ENCODE measurements around the gene GMCL2. TPM values are rescaled to one million over a fixed set of nuclear protein-coding genes. Genes with fewer than 3 reads are reported as not detected.
A peak's percentile ranks its signal among the peaks of the same experiment; 100 is the strongest.

Gene GMCL2
- total RNA-seq, 2 experiments from 2014 or later, result not detected

- TF ChIP-seq, protein P1, sequence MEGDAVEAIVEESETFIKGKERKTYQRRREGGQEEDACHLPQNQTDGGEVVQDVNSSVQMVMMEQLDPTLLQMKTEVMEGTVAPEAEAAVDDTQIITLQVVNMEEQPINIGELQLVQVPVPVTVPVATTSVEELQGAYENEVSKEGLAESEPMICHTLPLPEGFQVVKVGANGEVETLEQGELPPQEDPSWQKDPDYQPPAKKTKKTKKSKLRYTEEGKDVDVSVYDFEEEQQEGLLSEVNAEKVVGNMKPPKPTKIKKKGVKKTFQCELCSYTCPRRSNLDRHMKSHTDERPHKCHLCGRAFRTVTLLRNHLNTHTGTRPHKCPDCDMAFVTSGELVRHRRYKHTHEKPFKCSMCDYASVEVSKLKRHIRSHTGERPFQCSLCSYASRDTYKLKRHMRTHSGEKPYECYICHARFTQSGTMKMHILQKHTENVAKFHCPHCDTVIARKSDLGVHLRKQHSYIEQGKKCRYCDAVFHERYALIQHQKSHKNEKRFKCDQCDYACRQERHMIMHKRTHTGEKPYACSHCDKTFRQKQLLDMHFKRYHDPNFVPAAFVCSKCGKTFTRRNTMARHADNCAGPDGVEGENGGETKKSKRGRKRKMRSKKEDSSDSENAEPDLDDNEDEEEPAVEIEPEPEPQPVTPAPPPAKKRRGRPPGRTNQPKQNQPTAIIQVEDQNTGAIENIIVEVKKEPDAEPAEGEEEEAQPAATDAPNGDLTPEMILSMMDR (conservative IDR thresholded peaks at IDR 0.05; ENCODE audit: low read length), result no peak
- no peak for TF ChIP-seq EZH2phosphoT487 (IDR thresholded peaks at IDR 0.05; ENCODE audit: borderline replicate concordance, low read depth, low read length)
- POLR2A ChIA-PET, result interaction anchor here (1.1 kb wide), 1 partner anchor 15 kb away, joined by 4 read pairs; no protein-coding TSS in a partner anchor
- Histone ChIP-seq H4K20me1 (ENCODE audit: insufficient read depth, low read length) (peaks cover 9% of the 10 kb centered on the region; the same call in 1 of the 2 replicates), H3K4me3 (ENCODE audit: low read depth, low read length, poor library complexity, severe bottlenecking) (no peak overlapping the region), H2AFZ (ENCODE audit: low read length) (no peak overlapping the region), H3K9me3 (ENCODE audit: low read length) (no peaks in the 10 kb centered on the region), H3K36me3 (ENCODE audit: insufficient read depth, low read length) (peaks cover 15% of the 10 kb centered on the region), H3K4me2 (ENCODE audit: low read length) (no peak overlapping the region), H3K27ac (ENCODE audit: low read depth, low read length, poor library complexity, severe bottlenecking) (no peak overlapping the region), H3K4me1 (ENCODE audit: insufficient read depth, low read length, poor library complexity, severe bottlenecking) (peaks cover 51% of the 10 kb centered on the region), H3K9me2 (ENCODE audit: insufficient read depth, low read length) (no peaks in the 10 kb centered on the region), H3K79me2 (ENCODE audit: insufficient read depth, low read depth, low read length) (peaks cover 16% of the 10 kb centered on the region)
- intact Hi-C loops (cut with micrococcal nuclease; ENCODE audit: unreplicated experiment), result loop anchor here (1.0 to 10.0 kb wide), 3 partner anchors 44 to 389 kb away; partner anchors contain the start of gene CLK4
- CTCF ChIA-PET (ENCODE audit: unreplicated experiment), result interaction anchor here (1.0 kb wide), 1 partner anchor 15 kb away, joined by 3 read pairs; no protein-coding TSS in a partner anchor
- DNase-seq (ENCODE audit: low spot score), result no peak
- no TSS peak for BruUV-seq (replicated peaks)
Observed at GRCh38 chr5:178235588-178235974, 48.4 kb upstream of the GMCL2 start.

GRCh38 chr5:178234750-178235587, 47.8 kb upstream of the GMCL2 start:
- peak; percentile 85 for DNase-seq (ENCODE audit: low spot score)
- Histone ChIP-seq H3K79me2 (ENCODE audit: insufficient read depth, low read depth, low read length) (peaks cover 22% of the 10 kb centered on the region), H3K4me1 (ENCODE audit: insufficient read depth, low read length, poor library complexity, severe bottlenecking) (peaks cover 51% of the 10 kb centered on the region), H3K4me2 (ENCODE audit: low read length) (0 out of 2 replicates have a peak overlapping the region, but pooled peaks have one; percentile 3), H3K36me3 (ENCODE audit: insufficient read depth, low read length) (peaks cover 21% of the 10 kb centered on the region), H4K20me1 (ENCODE audit: insufficient read depth, low read length) (peaks cover 9% of the 10 kb centered on the region; the same call in 1 of the 2 replicates), H3K9me2 (ENCODE audit: insufficient read depth, low read length) (no peaks in the 10 kb centered on the region), H3K27ac (ENCODE audit: low read depth, low read length, poor library complexity, severe bottlenecking) (no peak overlapping the region), H2AFZ (ENCODE audit: low read length) (peak overlapping the region; percentile 51; the same call in 1 of the 2 replicates), H3K9me3 (ENCODE audit: low read length) (no peaks in the 10 kb centered on the region), H3K4me3 (ENCODE audit: low read depth, low read length, poor library complexity, severe bottlenecking) (no peak overlapping the region)
- POLR2A ChIA-PET, result interaction anchor here (1.1 kb wide), 1 partner anchor 16 kb away, joined by 4 read pairs; no protein-coding TSS in a partner anchor
- no TSS peak for BruUV-seq (replicated peaks)
- CTCF ChIA-PET (ENCODE audit: unreplicated experiment), result interaction anchor here (0.7 to 1.0 kb wide), 2 partner anchors 16 to 76 kb away, joined by 3 read pairs; no protein-coding TSS in a partner anchor
- TF ChIP-seq, protein P1 (conservative IDR thresholded peaks at IDR 0.05; ENCODE audit: low read length), result peak; percentile 96
- TF ChIP-seq EZH2phosphoT487 (IDR thresholded peaks at IDR 0.05; ENCODE audit: borderline replicate concordance, low read depth, low read length), result no peak
- intact Hi-C loops (cut with micrococcal nuclease; ENCODE audit: unreplicated experiment), result loop anchor here (1.0 to 10.0 kb wide), 3 partner anchors 44 to 390 kb away; partner anchors contain the start of gene CLK4

All from OCI-LY7 (cell line).